A549 treated with RU486 at 1 μM for 4 hours (cell line): Measurements from ENCODE around the gene OR4C45. TPM values are rescaled to one million over a fixed set of nuclear protein-coding genes. Genes with fewer than 3 reads are reported as not detected.

Experiments
- total RNA-seq: library from RNA; stranded (reverse); fragments of 200-300 nt; extraction: Qiagen RNA extraction; gene quantifications from 5 replicates; pipeline ENCODE4 v1.2.3, GENCODE V29; 2022; ENCODE audit warnings: low read depth

The OR4C45 gene
- not detected in 5 replicates for total RNA-seq

DNA sequence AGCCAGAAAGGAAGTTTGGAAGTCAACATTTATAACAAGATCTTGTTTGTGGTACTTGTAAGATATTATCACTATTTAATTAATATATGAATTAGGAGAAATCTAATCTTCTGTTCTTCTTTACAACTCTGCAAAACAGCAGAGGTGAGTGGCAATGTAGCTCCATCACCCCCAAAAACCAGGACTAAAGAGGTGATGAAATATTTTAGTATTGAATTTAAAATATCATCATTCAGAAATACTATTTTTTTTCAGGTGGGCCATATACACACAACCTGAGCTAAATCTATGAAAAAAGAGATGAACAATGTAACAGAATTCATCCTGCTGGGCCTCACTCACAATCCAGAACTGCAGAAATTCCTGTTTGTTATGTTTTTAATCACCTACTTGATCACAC, at the start of gene OR4C45:
TSS of gene OR4C45 (plus strand) at position 301 of the 400 bp plus-strand sequence.

Other genes with a start within 250 kb of the OR4C45 start
- not detected in 5 replicates for gene OR4C13, start 80.5 kb upstream of the OR4C45 start, total RNA-seq
- gene OR4C12, start 50.3 kb upstream of the OR4C45 start, total RNA-seq: not detected in 5 replicates